Gastroesophageal sphincter (tissue), 4 donors: ENCODE measurements around the gene DENND6A. TPM values are rescaled to one million over a fixed set of nuclear protein-coding genes. Genes with fewer than 3 reads are reported as not detected.

Source experiments
- ATAC-seq: fragments of 150-250 bp; one replicate; pipeline ENCODE4 v1.9.1; 2016; ENCODE audit warnings: mild to moderate bottlenecking, moderate library complexity
- H3K27ac ChIP-seq, 4 donors: fragments of 200-600 bp; sonication (generic) in 3 of 4; 1 replicate in 3 of 4; 2 replicates in 1 of 4; pipeline ENCODE4 v1.5.1; 2016 to 2019
- H3K27me3 ChIP-seq: fragments of 200-600 bp; sonication (generic); one replicate; pipeline ENCODE4 v1.5.1; 2019
- H3K36me3 ChIP-seq, 2 donors: fragments of 200-600 bp; sonication (generic); one replicate each; pipeline ENCODE4 v1.5.1; 2019; ENCODE audit warnings: control low read depth in 1 of 2
- H3K4me1 ChIP-seq, 3 donors: fragments of 200-600 bp; sonication (generic); 1 replicate in 2 of 3; 2 replicates in 1 of 3; pipeline ENCODE4 v1.5.1; 2016 to 2019; ENCODE audit warnings: control low read depth in 2 of 3
- H3K4me3 ChIP-seq, 2 donors: fragments of 200-600 bp; sonication (generic); one replicate each; pipeline ENCODE4 v1.5.1; 2019; ENCODE audit warnings: mild to moderate bottlenecking in 1 of 2, moderate library complexity in 1 of 2
- H3K9me3 ChIP-seq, 3 donors: fragments of 200-600 bp; sonication (generic); one replicate each; pipeline ENCODE4 v1.5.1; 2017 to 2019; ENCODE audit warnings: control low read depth in 2 of 3
- CTCF ChIP-seq, 4 experiments: fragments of 200-600 bp in 2 of 4; fragments of 450-650 bp in 2 of 4; sonication (generic) in 1 of 4; IDR thresholded peaks; one replicate each; pipeline ENCODE4 v1.5.1; 2017 to 2019; ENCODE audit warnings: antibody characterized with exemption in 4 of 4, mild to moderate bottlenecking in 2 of 4, moderate library complexity in 2 of 4
- EP300 ChIP-seq: sonication (generic); formaldehyde crosslinking; IDR thresholded peaks from one replicate; pipeline ENCODE4 v1.6.1; 2017; ENCODE audit warnings: antibody characterized with exemption, mild to moderate bottlenecking
- POLR2A ChIP-seq, 2 donors: fragments of 450-650 bp; IDR thresholded peaks; one replicate each; pipeline ENCODE4 v1.6.1; 2017; ENCODE audit warnings: antibody characterized with exemption in 2 of 2, mild to moderate bottlenecking in 2 of 2, moderate library complexity in 1 of 2
- POLR2AphosphoS5 ChIP-seq: sonication (generic); formaldehyde crosslinking; IDR thresholded peaks from one replicate; pipeline ENCODE4 v1.6.1; 2017; ENCODE audit warnings: antibody characterized with exemption
- WGBS, 2 donors: methylation state at CpG; one replicate each; pipeline ENCODE4 v1.1.5; 2018; ENCODE audit warnings: low coverage in 1 of 2; 5-methylcytosine and 5-hydroxymethylcytosine counted together
- total RNA-seq, 4 donors: library from RNA; depleted of rRNA; stranded (reverse); fragments of >200 nt; gene quantifications; one replicate each; pipeline ENCODE4 v1.1.0, GENCODE V29; 2016

Gene DENND6A
- total RNA-seq, 4 donors from 2014 or later, result 25.8 to 56.0 (median 47.2) TPM

- WGBS, 2 donors, result 49 to 56% methylated on average over 2 to 3 of the region's 3 CpGs
- TF ChIP-seq CTCF (IDR thresholded peaks at IDR 0.05) (no peak), POLR2AphosphoS5 (no peak), POLR2A (IDR thresholded peaks at IDR 0.05) (no peak), EP300 (no peak)
- Histone ChIP-seq H3K27ac (peak overlapping the region in 2 of 4 donors; percentile 51 to 100), H3K4me1 (peaks cover 0 to 81% (median 42%) of the 10 kb centered on the region in 3 donors), H3K4me3 (no peak overlapping the region), H3K36me3 (no peaks in the 10 kb centered on the region), H3K9me3 (no peaks in the 10 kb centered on the region), H3K27me3 (no peaks in the 10 kb centered on the region)
- ATAC-seq, result no peak
These were observed 4.6 kb downstream of the DENND6A start for GRCh38 chr3:57688291-57688690.

- Histone ChIP-seq H3K27me3 (no peaks in the 10 kb centered on the region), H3K4me3 (no peak overlapping the region), H3K4me1 (peaks cover 0 to 90% (median 18%) of the 10 kb centered on the region in 3 donors), H3K9me3 (no peaks in the 10 kb centered on the region), H3K36me3 (peaks cover 0 to 12% of the 10 kb centered on the region in 2 donors), H3K27ac (no peak overlapping the region)
- WGBS, 2 donors, result 66 to 68% methylated on average over 2 of the region's 2 CpGs
- no peak for ATAC-seq
- TF ChIP-seq POLR2AphosphoS5 (no peak), EP300 (no peak), POLR2A (IDR thresholded peaks at IDR 0.05) (no peak), CTCF (IDR thresholded peaks at IDR 0.05) (no peak)
These were observed 9.6 kb downstream of the DENND6A start for GRCh38 chr3:57683286-57683685.

DNA sequence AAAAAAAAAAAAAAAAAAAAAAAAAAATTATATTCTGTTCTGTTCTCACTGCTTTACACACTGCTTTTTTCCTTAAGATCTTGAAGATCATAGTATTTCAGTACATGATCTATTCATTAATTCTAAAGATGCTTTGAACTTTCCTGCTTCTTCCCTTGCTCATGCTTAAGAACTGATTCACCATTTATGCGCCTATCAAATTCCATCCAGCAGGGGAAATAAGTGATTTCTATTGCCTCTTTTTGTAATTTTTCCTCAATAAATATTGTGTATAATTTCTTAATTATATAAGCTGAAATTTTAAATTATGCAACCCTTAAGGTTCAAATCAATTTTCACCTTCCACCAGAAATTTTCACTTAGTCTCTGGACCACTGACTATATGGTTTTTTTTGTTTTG is 10.6 kb downstream of the DENND6A start:
- H3K4me3 ChIP-seq, result no peak overlapping the region
- H3K36me3 ChIP-seq, result peaks cover 0 to 13% of the 10 kb centered on the region in 2 donors
- no peaks in the 10 kb centered on the region for H3K9me3 ChIP-seq
- no peak overlapping the region for H3K27ac ChIP-seq
- H3K4me1 ChIP-seq, result peaks cover 0 to 80% (median 14%) of the 10 kb centered on the region in 3 donors
- H3K27me3 ChIP-seq, result no peaks in the 10 kb centered on the region
- ATAC-seq, result no peak
- TF ChIP-seq EP300 (no peak), POLR2AphosphoS5 (no peak), POLR2A (IDR thresholded peaks at IDR 0.05) (no peak), CTCF (IDR thresholded peaks at IDR 0.05) (no peak)
- 62 to 83% methylated on average over 1 of the region's 1 CpG for WGBS, 2 donors

- H3K27me3 ChIP-seq, result no peaks in the 10 kb centered on the region
- peaks cover 0 to 74% (median 11%) of the 10 kb centered on the region in 3 donors for H3K4me1 ChIP-seq
- H3K27ac ChIP-seq, result no peak overlapping the region
- TF ChIP-seq EP300, result no peak
- TF ChIP-seq POLR2A (IDR thresholded peaks at IDR 0.05), result no peak
- no peak for TF ChIP-seq CTCF (IDR thresholded peaks at IDR 0.05)
- TF ChIP-seq POLR2AphosphoS5, result no peak
- no peak for ATAC-seq
- H3K9me3 ChIP-seq, result no peaks in the 10 kb centered on the region
- H3K36me3 ChIP-seq, result peaks cover 0 to 13% of the 10 kb centered on the region in 2 donors
- 89 to 96% methylated on average over 1 of the region's 1 CpG for WGBS, 2 donors
- H3K4me3 ChIP-seq, result no peak overlapping the region
These were observed 11.2 kb downstream of the DENND6A start for GRCh38 chr3:57681691-57682090.

DNA sequence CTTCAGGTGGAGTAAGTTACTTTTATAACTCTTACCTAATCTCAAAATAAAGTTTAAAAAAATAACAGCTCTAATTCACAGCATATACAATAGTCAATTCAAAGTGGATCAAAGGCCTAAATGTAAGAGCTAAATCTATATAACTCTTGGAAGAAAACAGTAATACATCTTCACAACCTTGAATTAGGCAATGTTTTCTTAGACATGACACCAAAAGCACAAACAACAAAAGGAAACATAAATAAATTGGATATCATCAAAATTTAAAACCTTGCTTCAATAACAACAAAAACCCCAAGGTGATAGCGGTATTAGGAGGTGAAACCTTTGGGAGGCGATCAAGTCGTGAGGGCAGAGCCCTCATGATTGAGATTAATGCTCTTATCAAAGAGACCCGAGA is 12.8 kb downstream of the DENND6A start:
- no peak for TF ChIP-seq CTCF (IDR thresholded peaks at IDR 0.05)
- TF ChIP-seq POLR2A (IDR thresholded peaks at IDR 0.05), result no peak
- no peak for TF ChIP-seq EP300
- TF ChIP-seq POLR2AphosphoS5, result no peak
- Histone ChIP-seq H3K4me1 (peaks cover 0 to 71% (median 0%) of the 10 kb centered on the region in 3 donors), H3K36me3 (peaks cover 0 to 13% of the 10 kb centered on the region in 2 donors), H3K27me3 (no peaks in the 10 kb centered on the region), H3K4me3 (no peak overlapping the region), H3K27ac (no peak overlapping the region), H3K9me3 (no peaks in the 10 kb centered on the region)
- ATAC-seq, result no peak
- 90 to 96% methylated on average over 4 of the region's 4 CpGs for WGBS, 2 donors
